Keratinocyte (primary cell): ENCODE data around the gene UMAD1. TPM values are rescaled to one million over a fixed set of nuclear protein-coding genes. Genes with fewer than 3 reads are reported as not detected.

ENCODE experiments used
- DNase-seq: peaks from one replicate; pipeline ENCODE4 v3.0.0-alpha.2; 2011; ENCODE audit warnings: low read depth, missing footprints, low spot score
- FAIRE-seq: peaks from 2 replicates; lab custom pipeline; 2011; peaks lifted over from hg19 to GRCh38; lab: Jason Lieb, UNC
- H2AFZ ChIP-seq: 2 replicates; pipeline ENCODE4 v1.6.0; 2012; ENCODE audit warnings: low read length, control low read depth, inconsistent platforms; ENCODE audit not compliant: control insufficient read depth
- H3K27ac ChIP-seq: 2 replicates; pipeline ENCODE4 v1.5.1; 2011; ENCODE audit warnings: low read length; ENCODE audit not compliant: control insufficient read depth, insufficient read depth
- H3K27me3 ChIP-seq: 3 replicates; pipeline ENCODE4 v1.6.0; 2011; ENCODE audit warnings: low read length; ENCODE audit not compliant: control insufficient read depth, insufficient read depth; ENCODE audit errors: extremely low read depth
- H3K36me3 ChIP-seq, 2 experiments: 2 replicates in 1 of 2; 3 replicates in 1 of 2; pipeline ENCODE4 v1.5.1; 2011; ENCODE audit warnings: low read length in 2 of 2, mild to moderate bottlenecking in 1 of 2; ENCODE audit not compliant: control insufficient read depth in 2 of 2, insufficient read depth in 2 of 2; ENCODE audit errors: extremely low read depth in 1 of 2
- H3K4me1 ChIP-seq: 3 replicates; pipeline ENCODE4 v1.5.1; 2011; ENCODE audit warnings: low read length; ENCODE audit not compliant: control insufficient read depth, insufficient read depth; ENCODE audit errors: extremely low read depth
- H3K4me2 ChIP-seq: 3 replicates; pipeline ENCODE4 v1.6.0; 2011; ENCODE audit warnings: low read depth, low read length; ENCODE audit not compliant: control insufficient read depth, insufficient read depth; ENCODE audit errors: extremely low read depth
- H3K4me3 ChIP-seq, 3 experiments: fragments of 200-600 bp in 1 of 3; sonication (generic) in 1 of 3; 2 replicates in 2 of 3; 3 replicates in 1 of 3; pipeline ENCODE4 v1.5.1; 2011 to 2016; ENCODE audit warnings: low read length in 3 of 3, mild to moderate bottlenecking in 3 of 3, control low read depth in 2 of 3, inconsistent platforms in 1 of 3, low read depth in 1 of 3, mixed read lengths in 1 of 3, mixed run types in 1 of 3, moderate library complexity in 1 of 3; ENCODE audit not compliant: control insufficient read depth in 2 of 3, insufficient read depth in 2 of 3; ENCODE audit errors: extremely low read depth in 1 of 3
- H3K79me2 ChIP-seq: 2 replicates; pipeline ENCODE4 v1.6.0; 2012; ENCODE audit warnings: low read length; ENCODE audit not compliant: control insufficient read depth, insufficient read depth
- H3K9ac ChIP-seq: 3 replicates; pipeline ENCODE4 v1.6.0; 2011; ENCODE audit warnings: low read length; ENCODE audit not compliant: control insufficient read depth, insufficient read depth; ENCODE audit errors: extremely low read depth
- H3K9me1 ChIP-seq: 3 replicates; pipeline ENCODE4 v1.6.0; 2011; ENCODE audit warnings: low read length; ENCODE audit not compliant: control insufficient read depth, insufficient read depth; ENCODE audit errors: extremely low read depth
- H3K9me3 ChIP-seq: 2 replicates; pipeline ENCODE4 v1.5.1; 2012; ENCODE audit warnings: low read depth, low read length; ENCODE audit not compliant: control insufficient read depth
- H4K20me1 ChIP-seq: 3 replicates; pipeline ENCODE4 v1.6.0; 2011; ENCODE audit warnings: low read length; ENCODE audit not compliant: control insufficient read depth, insufficient read depth; ENCODE audit errors: extremely low read depth
- CTCF ChIP-seq, 3 experiments: IDR thresholded peaks in 1 of 3; conservative IDR thresholded peaks in 1 of 3; optimal IDR thresholded peaks in 1 of 3; 2 replicates in 2 of 3; 3 replicates in 1 of 3; pipeline versions ENCODE3 to v1.5.1; 2011; ENCODE audit warnings: low read length in 3 of 3, mild to moderate bottlenecking in 3 of 3, moderate library complexity in 2 of 3, control low read depth in 1 of 3, inconsistent platforms in 1 of 3; ENCODE audit not compliant: insufficient read depth in 2 of 3; ENCODE audit errors: extremely low read depth in 1 of 3
- EZH2 ChIP-seq: IDR thresholded peaks from one replicate; pipeline ENCODE4 v1.6.1; 2012; ENCODE audit warnings: inconsistent platforms, mild to moderate bottlenecking, low read length, moderate library complexity
- dilution Hi-C: fragments of 300-500 bp; cut with MboI; formaldehyde crosslinking; loops from one replicate; pipeline ENCODE4 v1.7.0; 2020; ENCODE audit warnings: low sequenced_read_pairs; ENCODE audit not compliant: extremely low pct_ligation_motif_present
- polyA plus RNA-seq, 5 experiments: library from polyadenylated mRNA; depleted of rRNA in 3 of 5; stranded (reverse) in 3 of 5; stranded (forward) in 1 of 5; unstranded in 1 of 5; fragments of >200 nt; gene quantifications; 1 replicate in 1 of 5; 2 replicates in 3 of 5; 3 replicates in 1 of 5; pipeline versions ENCODE4 v1.2.1 to v1.2.3, GENCODE V29; 2011 to 2012; ENCODE audit warnings: missing spikeins in 2 of 5, low read depth in 1 of 5, low replicate concordance in 1 of 5

UMAD1 gene
- polyA plus RNA-seq, 1 donor (not counting 4 experiments of a cell fraction or from before 2014, with no cell fraction given) = 18.2 TPM

GRCh38 chr7:7731732-7732131, 91.2 kb downstream of the UMAD1 start:
- TF ChIP-seq CTCF (optimal IDR thresholded peaks at IDR 0.05 in 1 of 3, IDR thresholded peaks at IDR 0.05 in 1 of 3, conservative IDR thresholded peaks at IDR 0.05 in 1 of 3; ENCODE audit: extremely low read depth in 1 of 3, insufficient read depth in 2 of 3, low read length in 3 of 3) = no peak
- no peak for TF ChIP-seq EZH2
- FAIRE-seq (no peak), DNase-seq (no peak)
- H2AFZ ChIP-seq = no peak overlapping the region
- no peaks in the 10 kb centered on the region for H3K4me1 ChIP-seq
- no peak overlapping the region for H3K27ac ChIP-seq
- no peaks in the 10 kb centered on the region for H4K20me1 ChIP-seq
- no peaks in the 10 kb centered on the region for H3K36me3 ChIP-seq
- dilution Hi-C loops = no loop called here
- H3K9ac ChIP-seq = no peak overlapping the region
- no peaks in the 10 kb centered on the region for H3K27me3 ChIP-seq
- H3K79me2 ChIP-seq = no peaks in the 10 kb centered on the region
- H3K4me2 ChIP-seq = no peak overlapping the region
- H3K9me3 ChIP-seq = no peaks in the 10 kb centered on the region
- no peak overlapping the region for H3K4me3 ChIP-seq
- H3K9me1 ChIP-seq = no peaks in the 10 kb centered on the region

- DNase-seq (no peak), FAIRE-seq (no peak)
- no peaks in the 10 kb centered on the region for H3K4me1 ChIP-seq
- TF ChIP-seq EZH2 (no peak), CTCF (optimal IDR thresholded peaks at IDR 0.05 in 1 of 3, IDR thresholded peaks at IDR 0.05 in 1 of 3, conservative IDR thresholded peaks at IDR 0.05 in 1 of 3; ENCODE audit: extremely low read depth in 1 of 3, insufficient read depth in 2 of 3, low read length in 3 of 3) (no peak)
- H2AFZ ChIP-seq = no peak overlapping the region
- no peaks in the 10 kb centered on the region for H3K9me1 ChIP-seq
- dilution Hi-C loops = no loop called here
- H4K20me1 ChIP-seq = no peaks in the 10 kb centered on the region
- no peaks in the 10 kb centered on the region for H3K36me3 ChIP-seq
- no peak overlapping the region for H3K9ac ChIP-seq
- no peak overlapping the region for H3K4me2 ChIP-seq
- H3K79me2 ChIP-seq = no peaks in the 10 kb centered on the region
- no peak overlapping the region for H3K27ac ChIP-seq
- no peaks in the 10 kb centered on the region for H3K9me3 ChIP-seq
- H3K27me3 ChIP-seq = no peaks in the 10 kb centered on the region
- no peak overlapping the region for H3K4me3 ChIP-seq
Measured at GRCh38 chr7:7732621-7733281, 92.2 kb downstream of the UMAD1 start.
